Activated T-helper 2 cell treated with anti-CD3 and anti-CD28 coated beads, Interferon-gamma antibody, Interleukin-2, Interleukin-4, amounts not matched to agents 10 μg/mL and 5 μg/mL and 100 μg/mL, durations not matched to agents 14 hours and 24 hours and 36 hours (primary cell): ENCODE data around the gene GPC6. TPM values are rescaled to one million over a fixed set of nuclear protein-coding genes. Genes with fewer than 3 reads are reported as not detected.

Source experiments
- DNase-seq: peaks from one replicate; pipeline ENCODE4 v3.0.0; 2021; ENCODE audit warnings: low spot score
- H3K27ac Mint-ChIP-seq: one replicate; pipeline ENCODE4 v1.8.0; 2021; ENCODE audit warnings: mixed read lengths
- H3K27me3 Mint-ChIP-seq: one replicate; pipeline ENCODE4 v1.8.0; 2021; ENCODE audit warnings: low read depth, mixed read lengths
- H3K36me3 Mint-ChIP-seq: one replicate; pipeline ENCODE4 v1.8.0; 2021; ENCODE audit warnings: low read depth, mixed read lengths
- H3K4me1 Mint-ChIP-seq: one replicate; pipeline ENCODE4 v1.8.0; 2021; ENCODE audit warnings: low read depth, mixed read lengths
- H3K4me3 Mint-ChIP-seq: one replicate; pipeline ENCODE4 v1.8.0; 2021; ENCODE audit warnings: low read depth, mild to moderate bottlenecking, moderate library complexity, mixed read lengths
- H3K9me3 Mint-ChIP-seq: one replicate; pipeline ENCODE4 v1.8.0; 2021; ENCODE audit warnings: mixed read lengths
- intact Hi-C: fragments of 100-400 bp; cut with micrococcal nuclease; formaldehyde crosslinking; loops from one replicate; pipeline ENCODE4 v1.15.1; 2023
- total RNA-seq: library from RNA; stranded (reverse); gene quantifications from 2 replicates; pipeline ENCODE4 v1.2.3, GENCODE V29; 2022

The GPC6 gene
- total RNA-seq, 1 donor from 2014 or later: not detected

GRCh38 chr13:93967286-93967685 lies 740.7 kb downstream of the GPC6 start:
- intact Hi-C loops: no loop called here
- H3K9me3 Mint-ChIP-seq: no peaks in the 10 kb centered on the region
- DNase-seq: no peak
- no peaks in the 10 kb centered on the region for H3K4me1 Mint-ChIP-seq
- H3K4me3 Mint-ChIP-seq: no peak overlapping the region
- no peaks in the 10 kb centered on the region for H3K36me3 Mint-ChIP-seq
- H3K27ac Mint-ChIP-seq: no peak overlapping the region
- no peaks in the 10 kb centered on the region for H3K27me3 Mint-ChIP-seq

- H3K4me1 Mint-ChIP-seq: no peaks in the 10 kb centered on the region
- DNase-seq: no peak
- no peaks in the 10 kb centered on the region for H3K9me3 Mint-ChIP-seq
- H3K4me3 Mint-ChIP-seq: no peak overlapping the region
- H3K27ac Mint-ChIP-seq: no peak overlapping the region
- H3K27me3 Mint-ChIP-seq: no peaks in the 10 kb centered on the region
- no peaks in the 10 kb centered on the region for H3K36me3 Mint-ChIP-seq
- intact Hi-C loops: no loop called here
These were observed 748.6 kb downstream of the GPC6 start for GRCh38 chr13:93975242-93975641.

- no peaks in the 10 kb centered on the region for H3K27me3 Mint-ChIP-seq
- H3K9me3 Mint-ChIP-seq: no peaks in the 10 kb centered on the region
- intact Hi-C loops: no loop called here
These were observed 749.9 kb downstream of the GPC6 start for GRCh38 chr13:93976528-93976927.

GRCh38 chr13:93977986-93978385 lies 751.4 kb downstream of the GPC6 start:
- intact Hi-C loops: no loop called here
- Mint-ChIP-seq H3K4me1 (no peaks in the 10 kb centered on the region), H3K36me3 (no peaks in the 10 kb centered on the region), H3K4me3 (no peak overlapping the region), H3K27ac (no peak overlapping the region), H3K9me3 (no peaks in the 10 kb centered on the region), H3K27me3 (no peaks in the 10 kb centered on the region)
- DNase-seq: no peak

More at GRCh38 chr13:93976528-93976927, 749.9 kb downstream of the GPC6 start:
- Mint-ChIP-seq H3K27ac (no peak overlapping the region), H3K4me3 (no peak overlapping the region), H3K36me3 (no peaks in the 10 kb centered on the region), H3K4me1 (no peaks in the 10 kb centered on the region)
- DNase-seq: no peak

GRCh38 chr13:93981426-93981977 lies 754.9 kb downstream of the GPC6 start:
- no peaks in the 10 kb centered on the region for H3K36me3 Mint-ChIP-seq
- H3K4me3 Mint-ChIP-seq: no peak overlapping the region
- no peaks in the 10 kb centered on the region for H3K4me1 Mint-ChIP-seq
- no peaks in the 10 kb centered on the region for H3K27me3 Mint-ChIP-seq
- intact Hi-C loops: no loop called here
- DNase-seq: no peak
- no peaks in the 10 kb centered on the region for H3K9me3 Mint-ChIP-seq
- H3K27ac Mint-ChIP-seq: no peak overlapping the region

GRCh38 chr13:93982179-93982918 lies 755.7 kb downstream of the GPC6 start:
- no peaks in the 10 kb centered on the region for H3K27me3 Mint-ChIP-seq
- H3K36me3 Mint-ChIP-seq: no peaks in the 10 kb centered on the region
- no peak for DNase-seq
- intact Hi-C loops: no loop called here
- H3K9me3 Mint-ChIP-seq: no peaks in the 10 kb centered on the region
- H3K4me1 Mint-ChIP-seq: no peaks in the 10 kb centered on the region
- H3K4me3 Mint-ChIP-seq: no peak overlapping the region
- no peak overlapping the region for H3K27ac Mint-ChIP-seq

- no peak overlapping the region for H3K27ac Mint-ChIP-seq
- H3K9me3 Mint-ChIP-seq: no peaks in the 10 kb centered on the region
- DNase-seq: no peak
- intact Hi-C loops: no loop called here
- H3K36me3 Mint-ChIP-seq: no peaks in the 10 kb centered on the region
- no peaks in the 10 kb centered on the region for H3K27me3 Mint-ChIP-seq
- no peaks in the 10 kb centered on the region for H3K4me1 Mint-ChIP-seq
- H3K4me3 Mint-ChIP-seq: no peak overlapping the region
These were observed 757.4 kb downstream of the GPC6 start for GRCh38 chr13:93984052-93984451.

GRCh38 chr13:93984876-93985275 lies 758.3 kb downstream of the GPC6 start:
- no peaks in the 10 kb centered on the region for H3K27me3 Mint-ChIP-seq
- H3K9me3 Mint-ChIP-seq: no peaks in the 10 kb centered on the region
- DNase-seq: no peak
- no peak overlapping the region for H3K27ac Mint-ChIP-seq
- H3K4me1 Mint-ChIP-seq: no peaks in the 10 kb centered on the region
- H3K4me3 Mint-ChIP-seq: no peak overlapping the region
- H3K36me3 Mint-ChIP-seq: no peaks in the 10 kb centered on the region
- intact Hi-C loops: no loop called here

- Mint-ChIP-seq H3K36me3 (no peaks in the 10 kb centered on the region), H3K27ac (no peak overlapping the region), H3K9me3 (no peaks in the 10 kb centered on the region), H3K4me3 (no peak overlapping the region), H3K4me1 (no peaks in the 10 kb centered on the region), H3K27me3 (no peaks in the 10 kb centered on the region)
- intact Hi-C loops: no loop called here
- DNase-seq: no peak
These were observed 760.9 kb downstream of the GPC6 start for GRCh38 chr13:93987458-93987857.

GRCh38 chr13:93991569-93991968 lies 765.0 kb downstream of the GPC6 start:
- H3K36me3 Mint-ChIP-seq: no peaks in the 10 kb centered on the region
- no peaks in the 10 kb centered on the region for H3K27me3 Mint-ChIP-seq
- H3K4me3 Mint-ChIP-seq: no peak overlapping the region
- intact Hi-C loops: no loop called here
- H3K27ac Mint-ChIP-seq: no peak overlapping the region
- DNase-seq: no peak
- H3K4me1 Mint-ChIP-seq: no peaks in the 10 kb centered on the region
- no peaks in the 10 kb centered on the region for H3K9me3 Mint-ChIP-seq

- H3K4me1 Mint-ChIP-seq: no peaks in the 10 kb centered on the region
- no peaks in the 10 kb centered on the region for H3K9me3 Mint-ChIP-seq
- intact Hi-C loops: no loop called here
- no peak overlapping the region for H3K4me3 Mint-ChIP-seq
- no peak overlapping the region for H3K27ac Mint-ChIP-seq
- no peaks in the 10 kb centered on the region for H3K36me3 Mint-ChIP-seq
- H3K27me3 Mint-ChIP-seq: no peaks in the 10 kb centered on the region
- DNase-seq: no peak
These were observed 769.9 kb downstream of the GPC6 start for GRCh38 chr13:93996481-93996880.

GRCh38 chr13:94006296-94006695 lies 779.7 kb downstream of the GPC6 start:
- Mint-ChIP-seq H3K27me3 (no peaks in the 10 kb centered on the region), H3K9me3 (no peaks in the 10 kb centered on the region), H3K4me1 (no peaks in the 10 kb centered on the region), H3K27ac (no peak overlapping the region), H3K4me3 (no peak overlapping the region), H3K36me3 (no peaks in the 10 kb centered on the region)
- DNase-seq: no peak
- intact Hi-C loops: no loop called here

GRCh38 chr13:94007072-94007471 lies 780.5 kb downstream of the GPC6 start:
- no peaks in the 10 kb centered on the region for H3K27me3 Mint-ChIP-seq
- intact Hi-C loops: no loop called here
- H3K27ac Mint-ChIP-seq: no peak overlapping the region
- no peak overlapping the region for H3K4me3 Mint-ChIP-seq
- no peak for DNase-seq
- H3K4me1 Mint-ChIP-seq: no peaks in the 10 kb centered on the region
- H3K9me3 Mint-ChIP-seq: no peaks in the 10 kb centered on the region
- no peaks in the 10 kb centered on the region for H3K36me3 Mint-ChIP-seq
